HG03575 (cell line): ENCODE data around the gene YIPF6.

Experiments
- ATAC-seq: cut with Tn5 transposase; IDR thresholded peaks from one replicate; pipeline ENCODE4 v1.9.1; 2021; ENCODE audit not compliant: unreplicated experiment, insufficient number of reproducible peaks, low FRiP score; ENCODE audit errors: extremely low read depth

The YIPF6 gene

DNA sequence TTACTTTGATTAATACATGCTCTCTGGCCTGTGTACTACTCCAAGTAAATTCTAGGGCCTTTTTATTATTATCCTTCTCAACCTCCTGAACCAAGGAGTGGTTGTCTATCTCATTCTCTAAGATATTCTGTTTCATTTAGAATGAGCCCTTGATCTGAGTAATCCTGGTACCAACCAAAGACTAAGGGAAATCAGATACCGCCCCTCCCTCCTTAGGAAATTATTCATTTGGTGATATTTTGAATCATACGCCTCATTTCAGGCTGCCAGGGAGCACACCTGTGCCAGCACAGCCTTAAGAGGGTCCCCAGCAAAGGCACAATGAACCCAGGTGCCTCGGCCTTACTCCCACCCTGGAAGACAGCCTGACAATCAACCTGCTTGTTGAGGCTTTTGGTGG is 75.4 kb downstream of the YIPF6 start:
- no peak for ATAC-seq

DNA sequence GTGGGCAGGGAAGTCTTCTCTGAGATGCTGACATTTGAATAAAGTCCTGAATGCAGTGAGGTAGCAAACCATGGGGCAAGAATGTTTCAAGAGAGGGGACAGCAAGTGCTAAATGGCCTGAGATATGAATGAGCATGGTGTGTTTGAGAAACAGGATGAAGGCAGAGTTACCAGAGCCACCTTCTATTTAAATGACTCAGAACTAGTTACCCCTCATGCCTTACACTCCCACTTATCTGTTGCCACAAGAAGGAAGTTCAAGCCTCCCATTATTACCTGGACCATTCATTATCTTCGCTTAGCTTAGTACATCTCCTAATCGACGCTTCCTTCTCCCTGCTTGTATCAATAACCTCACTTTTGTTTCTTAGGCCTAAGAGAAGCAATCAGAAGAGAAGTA is 81.0 kb downstream of the YIPF6 start:
- ATAC-seq, result no peak

- ATAC-seq, result no peak
Measured at GRCh38 chrX:68584221-68584620, 85.4 kb downstream of the YIPF6 start.
